WTC11 (cell line): ENCODE data around the gene TMEM167A. TPM values are rescaled to one million over a fixed set of nuclear protein-coding genes. Genes with fewer than 3 reads are reported as not detected.

ENCODE experiments used
- ATAC-seq: fragments of 200-7000 bp; cut with Tn5 transposase; 2 replicates; pipeline ENCODE4 v1.10.0; 2021; ENCODE audit warnings: mild to moderate bottlenecking, moderate library complexity
- CTCF ChIA-PET: fragments of 300-600 bp; sonication (Branson Sonifier 250); formaldehyde crosslinking; loops from one replicate; lab custom pipeline; 2021; ENCODE audit warnings: antibody characterized with exemption; lab: Charles Lee
- POLR2A ChIA-PET: fragments of 350-600 bp; sonication (Branson Sonifier 250); formaldehyde crosslinking; loops from one replicate; lab custom pipeline; 2021; ENCODE audit warnings: antibody characterized with exemption; lab: Charles Lee
- DNase-seq: peaks from one replicate; pipeline ENCODE4 v3.0.0; 2021; ENCODE audit warnings: low spot score
- H3K27ac Mint-ChIP-seq: 2 replicates; pipeline ENCODE4 v1.8.0; 2021; ENCODE audit warnings: mixed read lengths
- H3K27me3 Mint-ChIP-seq: 2 replicates; pipeline ENCODE4 v1.8.0; 2021; ENCODE audit warnings: low read depth, mild to moderate bottlenecking, moderate library complexity, mixed read lengths
- H3K36me3 Mint-ChIP-seq: 2 replicates; pipeline ENCODE4 v1.8.0; 2021; ENCODE audit warnings: mixed read lengths
- H3K4me1 Mint-ChIP-seq: 2 replicates; pipeline ENCODE4 v1.8.0; 2022; ENCODE audit warnings: mixed read lengths
- H3K4me3 Mint-ChIP-seq: 2 replicates; pipeline ENCODE4 v1.8.0; 2021; ENCODE audit warnings: mild to moderate bottlenecking, moderate library complexity, mixed read lengths
- H3K9me3 Mint-ChIP-seq: 2 replicates; pipeline ENCODE4 v1.8.0; 2021; ENCODE audit warnings: mixed read lengths
- CBFB ChIP-seq: sonication (generic); formaldehyde crosslinking; IDR thresholded peaks from 2 replicates; pipeline ENCODE4 v1.8.1; 2022; ENCODE audit warnings: mild to moderate bottlenecking, low read depth, missing genetic modification reagents
- CREB1 ChIP-seq: sonication (generic); formaldehyde crosslinking; IDR thresholded peaks from 2 replicates; pipeline ENCODE4 v1.8.0; 2023; ENCODE audit warnings: mild to moderate bottlenecking, missing genetic modification reagents
- CREM ChIP-seq: sonication (generic); formaldehyde crosslinking; IDR thresholded peaks from 2 replicates; pipeline ENCODE4 v1.8.1; 2022; ENCODE audit warnings: mild to moderate bottlenecking, missing genetic modification reagents, moderate library complexity
- HMGA2 ChIP-seq: fragments of 250-450 bp; sonication (Bioruptor Pico); IDR thresholded peaks from 2 replicates; pipeline ENCODE4 v1.4.0; 2021; ENCODE audit warnings: mild to moderate bottlenecking, moderate library complexity
- MYBL2 ChIP-seq: sonication (generic); formaldehyde crosslinking; IDR thresholded peaks from 2 replicates; pipeline ENCODE4 v1.8.1; 2023; ENCODE audit warnings: mild to moderate bottlenecking, moderate library complexity, missing genetic modification reagents
- RORB ChIP-seq: fragments of 250-450 bp; sonication (Bioruptor Pico); IDR thresholded peaks from 2 replicates; pipeline ENCODE4 v1.9.0; 2021; ENCODE audit warnings: mild to moderate bottlenecking
- SMAD3 ChIP-seq: sonication (generic); formaldehyde crosslinking; IDR thresholded peaks from 2 replicates; pipeline ENCODE4 v1.8.0; 2022; ENCODE audit warnings: missing genetic modification reagents, mild to moderate bottlenecking, borderline replicate concordance
- TCF7 ChIP-seq: sonication (generic); formaldehyde crosslinking; IDR thresholded peaks from 2 replicates; pipeline ENCODE4 v1.8.0; 2022; ENCODE audit warnings: mild to moderate bottlenecking, low read depth, missing genetic modification reagents, moderate library complexity
- TEAD4 ChIP-seq: sonication (generic); formaldehyde crosslinking; IDR thresholded peaks from 2 replicates; pipeline ENCODE4 v1.8.0; 2022; ENCODE audit warnings: mild to moderate bottlenecking, missing genetic modification reagents
- ZNF263 ChIP-seq: sonication (generic); formaldehyde crosslinking; IDR thresholded peaks from 2 replicates; pipeline ENCODE4 v1.8.1; 2022; ENCODE audit warnings: low read depth, mild to moderate bottlenecking, moderate library complexity, missing genetic modification reagents
- ZNF416 ChIP-seq: fragments of 250-450 bp; sonication (Bioruptor Pico); IDR thresholded peaks from 2 replicates; pipeline ENCODE4 v1.9.0; 2021; ENCODE audit warnings: mild to moderate bottlenecking, inconsistent platforms
- total RNA-seq: library from RNA; stranded (reverse); gene quantifications from 3 replicates; pipeline ENCODE4 v1.2.3, GENCODE V29; 2021
- TF ChIP-seq, protein P1 (sequence below): sonication (generic); formaldehyde crosslinking; IDR thresholded peaks from 2 replicates; pipeline ENCODE4 v1.8.1; 2023; ENCODE audit warnings: mild to moderate bottlenecking, missing genetic modification reagents, moderate library complexity
- TF ChIP-seq, protein P2 (sequence below): fragments of 250-450 bp; sonication (Bioruptor Pico); IDR thresholded peaks from 2 replicates; pipeline ENCODE4 v1.8.0; 2021; ENCODE audit warnings: mild to moderate bottlenecking
- TF ChIP-seq, protein P3 (sequence below): fragments of 250-450 bp; sonication (Bioruptor Pico); conservative IDR thresholded peaks from 2 replicates; pipeline ENCODE4 v1.9.0; 2021; ENCODE audit warnings: mild to moderate bottlenecking
- TF ChIP-seq, protein P4 (sequence below): sonication (generic); formaldehyde crosslinking; IDR thresholded peaks from 2 replicates; pipeline ENCODE4 v1.8.1; 2022; ENCODE audit warnings: low read depth, mild to moderate bottlenecking, moderate library complexity, missing genetic modification reagents, borderline replicate concordance
- TF ChIP-seq, protein P5 (sequence below): sonication (generic); formaldehyde crosslinking; IDR thresholded peaks from 2 replicates; pipeline ENCODE4 v1.8.0; 2022; ENCODE audit warnings: missing genetic modification reagents
- TF ChIP-seq, protein P6 (sequence below): sonication (generic); formaldehyde crosslinking; IDR thresholded peaks from 2 replicates; pipeline ENCODE4 v1.8.0; 2023; ENCODE audit warnings: mild to moderate bottlenecking, missing genetic modification reagents
- TF ChIP-seq, protein P7 (sequence below): sonication (generic); formaldehyde crosslinking; IDR thresholded peaks from 2 replicates; pipeline ENCODE4 v1.8.1; 2022; ENCODE audit warnings: missing genetic modification reagents, borderline replicate concordance
- TF ChIP-seq, protein P8 (sequence below): fragments of 250-450 bp; sonication (Bioruptor Pico); IDR thresholded peaks from 2 replicates; pipeline ENCODE4 v1.9.0; 2021; ENCODE audit warnings: moderate library complexity, mild to moderate bottlenecking, inconsistent platforms, borderline replicate concordance
- TF ChIP-seq, protein P9 (sequence below): sonication (generic); formaldehyde crosslinking; IDR thresholded peaks from 2 replicates; pipeline ENCODE4 v1.8.0; 2023; ENCODE audit warnings: missing genetic modification reagents

The TMEM167A gene
- total RNA-seq, 1 experiment from 2014 or later: 165 TPM

DNA sequence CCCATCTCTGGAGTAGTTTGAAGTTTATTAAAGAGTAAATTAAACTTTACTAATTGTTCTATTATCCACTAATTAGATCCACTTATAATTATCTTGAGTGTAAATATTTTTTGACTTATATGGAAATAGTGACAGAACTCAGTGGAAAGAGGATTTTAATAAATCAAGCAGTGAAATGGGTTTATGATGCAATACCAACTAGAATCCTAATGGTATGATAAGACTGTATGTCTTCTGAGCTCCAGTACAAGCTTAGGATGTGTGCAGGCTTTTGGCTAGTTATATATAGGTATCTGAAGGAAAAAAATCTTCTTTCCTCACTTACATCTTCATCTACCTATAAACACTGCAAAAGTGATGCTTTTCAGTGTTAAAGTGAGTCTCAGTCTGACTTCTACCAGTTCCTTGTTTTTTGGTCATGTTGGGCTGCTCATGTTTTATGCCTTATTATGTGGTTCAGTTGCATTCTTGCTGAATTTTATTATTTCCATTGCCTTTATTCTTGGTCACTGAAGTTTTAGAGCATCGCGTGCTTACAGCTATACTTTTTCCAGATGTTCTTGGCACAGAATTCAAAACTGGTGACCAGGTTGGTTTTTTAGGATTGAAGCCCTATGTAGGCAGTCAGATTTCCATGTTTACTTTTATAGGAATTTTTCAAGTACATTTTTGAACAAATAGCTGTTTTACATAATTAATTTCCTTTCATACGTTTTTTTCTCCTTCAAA, 30.7 kb upstream of the TMEM167A start:
- H3K36me3 Mint-ChIP-seq: peaks cover 9% of the 10 kb centered on the region
- DNase-seq (no peak), ATAC-seq (no peak)
- TF ChIP-seq SMAD3: no peak
- no peak for TF ChIP-seq MYBL2
- TF ChIP-seq ZNF263 (CRISPR knock-in tag): no peak
- TF ChIP-seq, protein P1, sequence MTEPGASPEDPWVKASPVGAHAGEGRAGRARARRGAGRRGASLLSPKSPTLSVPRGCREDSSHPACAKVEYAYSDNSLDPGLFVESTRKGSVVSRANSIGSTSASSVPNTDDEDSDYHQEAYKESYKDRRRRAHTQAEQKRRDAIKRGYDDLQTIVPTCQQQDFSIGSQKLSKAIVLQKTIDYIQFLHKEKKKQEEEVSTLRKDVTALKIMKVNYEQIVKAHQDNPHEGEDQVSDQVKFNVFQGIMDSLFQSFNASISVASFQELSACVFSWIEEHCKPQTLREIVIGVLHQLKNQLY: no peak
- TF ChIP-seq, protein P2, sequence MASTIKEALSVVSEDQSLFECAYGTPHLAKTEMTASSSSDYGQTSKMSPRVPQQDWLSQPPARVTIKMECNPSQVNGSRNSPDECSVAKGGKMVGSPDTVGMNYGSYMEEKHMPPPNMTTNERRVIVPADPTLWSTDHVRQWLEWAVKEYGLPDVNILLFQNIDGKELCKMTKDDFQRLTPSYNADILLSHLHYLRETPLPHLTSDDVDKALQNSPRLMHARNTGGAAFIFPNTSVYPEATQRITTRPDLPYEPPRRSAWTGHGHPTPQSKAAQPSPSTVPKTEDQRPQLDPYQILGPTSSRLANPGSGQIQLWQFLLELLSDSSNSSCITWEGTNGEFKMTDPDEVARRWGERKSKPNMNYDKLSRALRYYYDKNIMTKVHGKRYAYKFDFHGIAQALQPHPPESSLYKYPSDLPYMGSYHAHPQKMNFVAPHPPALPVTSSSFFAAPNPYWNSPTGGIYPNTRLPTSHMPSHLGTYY (CRISPR knock-in tag): no peak
- TF ChIP-seq CBFB (CRISPR knock-in tag): no peak
- TF ChIP-seq, protein P3, sequence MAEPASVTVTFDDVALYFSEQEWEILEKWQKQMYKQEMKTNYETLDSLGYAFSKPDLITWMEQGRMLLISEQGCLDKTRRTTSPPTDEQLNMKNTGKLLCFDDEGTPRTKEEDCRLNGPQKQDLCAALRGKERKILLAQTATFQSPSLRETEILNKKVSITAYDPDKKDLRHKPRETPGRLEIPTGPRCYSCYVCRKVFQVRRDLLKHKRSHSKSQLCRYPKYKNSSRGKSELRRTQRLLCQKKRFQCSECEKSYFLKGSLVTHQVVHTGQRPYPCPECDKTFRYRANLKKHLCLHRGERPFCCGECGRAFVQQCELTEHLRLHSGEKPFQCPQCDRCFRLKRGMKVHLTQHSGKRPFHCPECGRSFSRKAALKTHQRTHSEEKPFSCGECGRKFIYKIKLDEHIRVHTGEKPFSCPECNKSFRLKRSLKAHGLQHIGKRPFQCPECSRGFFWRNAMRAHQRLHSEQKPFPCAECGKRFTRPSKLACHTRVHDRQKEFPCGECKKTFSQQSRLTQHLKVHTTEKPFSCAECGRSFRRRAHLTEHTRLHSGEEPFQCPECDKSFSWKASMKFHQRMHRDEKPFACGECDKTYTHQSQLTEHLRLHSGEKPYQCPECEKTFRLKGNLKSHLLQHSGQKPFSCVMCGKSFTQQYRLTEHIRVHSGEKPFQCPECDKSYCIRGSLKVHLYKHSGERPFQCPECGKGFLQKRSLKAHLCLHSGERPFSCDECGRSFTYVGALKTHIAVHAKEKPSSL (CRISPR knock-in tag): no peak
- TF ChIP-seq TCF7: no peak
- no peak for TF ChIP-seq CREM (CRISPR knock-in tag)
- TF ChIP-seq, protein P4, sequence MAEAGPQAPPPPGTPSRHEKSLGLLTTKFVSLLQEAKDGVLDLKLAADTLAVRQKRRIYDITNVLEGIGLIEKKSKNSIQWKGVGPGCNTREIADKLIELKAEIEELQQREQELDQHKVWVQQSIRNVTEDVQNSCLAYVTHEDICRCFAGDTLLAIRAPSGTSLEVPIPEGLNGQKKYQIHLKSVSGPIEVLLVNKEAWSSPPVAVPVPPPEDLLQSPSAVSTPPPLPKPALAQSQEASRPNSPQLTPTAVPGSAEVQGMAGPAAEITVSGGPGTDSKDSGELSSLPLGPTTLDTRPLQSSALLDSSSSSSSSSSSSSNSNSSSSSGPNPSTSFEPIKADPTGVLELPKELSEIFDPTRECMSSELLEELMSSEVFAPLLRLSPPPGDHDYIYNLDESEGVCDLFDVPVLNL (CRISPR knock-in tag): no peak
- TF ChIP-seq, protein P5, sequence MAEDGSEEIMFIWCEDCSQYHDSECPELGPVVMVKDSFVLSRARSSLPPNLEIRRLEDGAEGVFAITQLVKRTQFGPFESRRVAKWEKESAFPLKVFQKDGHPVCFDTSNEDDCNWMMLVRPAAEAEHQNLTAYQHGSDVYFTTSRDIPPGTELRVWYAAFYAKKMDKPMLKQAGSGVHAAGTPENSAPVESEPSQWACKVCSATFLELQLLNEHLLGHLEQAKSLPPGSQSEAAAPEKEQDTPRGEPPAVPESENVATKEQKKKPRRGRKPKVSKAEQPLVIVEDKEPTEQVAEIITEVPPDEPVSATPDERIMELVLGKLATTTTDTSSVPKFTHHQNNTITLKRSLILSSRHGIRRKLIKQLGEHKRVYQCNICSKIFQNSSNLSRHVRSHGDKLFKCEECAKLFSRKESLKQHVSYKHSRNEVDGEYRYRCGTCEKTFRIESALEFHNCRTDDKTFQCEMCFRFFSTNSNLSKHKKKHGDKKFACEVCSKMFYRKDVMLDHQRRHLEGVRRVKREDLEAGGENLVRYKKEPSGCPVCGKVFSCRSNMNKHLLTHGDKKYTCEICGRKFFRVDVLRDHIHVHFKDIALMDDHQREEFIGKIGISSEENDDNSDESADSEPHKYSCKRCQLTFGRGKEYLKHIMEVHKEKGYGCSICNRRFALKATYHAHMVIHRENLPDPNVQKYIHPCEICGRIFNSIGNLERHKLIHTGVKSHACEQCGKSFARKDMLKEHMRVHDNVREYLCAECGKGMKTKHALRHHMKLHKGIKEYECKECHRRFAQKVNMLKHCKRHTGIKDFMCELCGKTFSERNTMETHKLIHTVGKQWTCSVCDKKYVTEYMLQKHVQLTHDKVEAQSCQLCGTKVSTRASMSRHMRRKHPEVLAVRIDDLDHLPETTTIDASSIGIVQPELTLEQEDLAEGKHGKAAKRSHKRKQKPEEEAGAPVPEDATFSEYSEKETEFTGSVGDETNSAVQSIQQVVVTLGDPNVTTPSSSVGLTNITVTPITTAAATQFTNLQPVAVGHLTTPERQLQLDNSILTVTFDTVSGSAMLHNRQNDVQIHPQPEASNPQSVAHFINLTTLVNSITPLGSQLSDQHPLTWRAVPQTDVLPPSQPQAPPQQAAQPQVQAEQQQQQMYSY (CRISPR knock-in tag): no peak
- TF ChIP-seq HMGA2 (CRISPR knock-in tag): no peak
- TF ChIP-seq, protein P6, sequence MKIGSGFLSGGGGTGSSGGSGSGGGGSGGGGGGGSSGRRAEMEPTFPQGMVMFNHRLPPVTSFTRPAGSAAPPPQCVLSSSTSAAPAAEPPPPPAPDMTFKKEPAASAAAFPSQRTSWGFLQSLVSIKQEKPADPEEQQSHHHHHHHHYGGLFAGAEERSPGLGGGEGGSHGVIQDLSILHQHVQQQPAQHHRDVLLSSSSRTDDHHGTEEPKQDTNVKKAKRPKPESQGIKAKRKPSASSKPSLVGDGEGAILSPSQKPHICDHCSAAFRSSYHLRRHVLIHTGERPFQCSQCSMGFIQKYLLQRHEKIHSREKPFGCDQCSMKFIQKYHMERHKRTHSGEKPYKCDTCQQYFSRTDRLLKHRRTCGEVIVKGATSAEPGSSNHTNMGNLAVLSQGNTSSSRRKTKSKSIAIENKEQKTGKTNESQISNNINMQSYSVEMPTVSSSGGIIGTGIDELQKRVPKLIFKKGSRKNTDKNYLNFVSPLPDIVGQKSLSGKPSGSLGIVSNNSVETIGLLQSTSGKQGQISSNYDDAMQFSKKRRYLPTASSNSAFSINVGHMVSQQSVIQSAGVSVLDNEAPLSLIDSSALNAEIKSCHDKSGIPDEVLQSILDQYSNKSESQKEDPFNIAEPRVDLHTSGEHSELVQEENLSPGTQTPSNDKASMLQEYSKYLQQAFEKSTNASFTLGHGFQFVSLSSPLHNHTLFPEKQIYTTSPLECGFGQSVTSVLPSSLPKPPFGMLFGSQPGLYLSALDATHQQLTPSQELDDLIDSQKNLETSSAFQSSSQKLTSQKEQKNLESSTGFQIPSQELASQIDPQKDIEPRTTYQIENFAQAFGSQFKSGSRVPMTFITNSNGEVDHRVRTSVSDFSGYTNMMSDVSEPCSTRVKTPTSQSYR (CRISPR knock-in tag): no peak
- no peak for TF ChIP-seq TEAD4 (CRISPR knock-in tag)
- no peak for TF ChIP-seq CREB1
- TF ChIP-seq, protein P7, sequence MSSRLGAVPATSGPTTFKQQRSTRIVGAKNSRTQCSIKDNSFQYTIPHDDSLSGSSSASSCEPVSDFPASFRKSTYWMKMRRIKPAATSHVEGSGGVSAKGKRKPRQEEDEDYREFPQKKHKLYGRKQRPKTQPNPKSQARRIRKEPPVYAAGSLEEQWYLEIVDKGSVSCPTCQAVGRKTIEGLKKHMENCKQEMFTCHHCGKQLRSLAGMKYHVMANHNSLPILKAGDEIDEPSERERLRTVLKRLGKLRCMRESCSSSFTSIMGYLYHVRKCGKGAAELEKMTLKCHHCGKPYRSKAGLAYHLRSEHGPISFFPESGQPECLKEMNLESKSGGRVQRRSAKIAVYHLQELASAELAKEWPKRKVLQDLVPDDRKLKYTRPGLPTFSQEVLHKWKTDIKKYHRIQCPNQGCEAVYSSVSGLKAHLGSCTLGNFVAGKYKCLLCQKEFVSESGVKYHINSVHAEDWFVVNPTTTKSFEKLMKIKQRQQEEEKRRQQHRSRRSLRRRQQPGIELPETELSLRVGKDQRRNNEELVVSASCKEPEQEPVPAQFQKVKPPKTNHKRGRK (CRISPR knock-in tag): no peak
- TF ChIP-seq RORB (CRISPR knock-in tag): no peak
- TF ChIP-seq, protein P8, sequence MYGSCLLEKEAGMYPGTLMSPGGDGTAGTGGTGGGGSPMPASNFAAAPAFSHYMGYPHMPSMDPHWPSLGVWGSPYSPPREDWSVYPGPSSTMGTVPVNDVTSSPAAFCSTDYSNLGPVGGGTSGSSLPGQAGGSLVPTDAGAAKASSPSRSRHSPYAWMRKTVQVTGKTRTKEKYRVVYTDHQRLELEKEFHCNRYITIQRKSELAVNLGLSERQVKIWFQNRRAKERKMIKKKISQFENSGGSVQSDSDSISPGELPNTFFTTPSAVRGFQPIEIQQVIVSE (CRISPR knock-in tag): no peak
- no peak for TF ChIP-seq ZNF416 (CRISPR knock-in tag)
- TF ChIP-seq, protein P9, sequence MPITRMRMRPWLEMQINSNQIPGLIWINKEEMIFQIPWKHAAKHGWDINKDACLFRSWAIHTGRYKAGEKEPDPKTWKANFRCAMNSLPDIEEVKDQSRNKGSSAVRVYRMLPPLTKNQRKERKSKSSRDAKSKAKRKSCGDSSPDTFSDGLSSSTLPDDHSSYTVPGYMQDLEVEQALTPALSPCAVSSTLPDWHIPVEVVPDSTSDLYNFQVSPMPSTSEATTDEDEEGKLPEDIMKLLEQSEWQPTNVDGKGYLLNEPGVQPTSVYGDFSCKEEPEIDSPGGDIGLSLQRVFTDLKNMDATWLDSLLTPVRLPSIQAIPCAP (CRISPR knock-in tag): no peak
- H3K27me3 Mint-ChIP-seq: no peaks in the 10 kb centered on the region
- no peak overlapping the region for H3K27ac Mint-ChIP-seq
- POLR2A ChIA-PET: no interaction called here
- CTCF ChIA-PET: no interaction called here
- peaks cover 9% of the 10 kb centered on the region for H3K9me3 Mint-ChIP-seq
- H3K4me3 Mint-ChIP-seq: no peak overlapping the region
- H3K4me1 Mint-ChIP-seq: no peaks in the 10 kb centered on the region
